A549 (cell line): ENCODE measurements around the gene CD164.

ENCODE experiments used
- CHD2 ChIP-seq: fragments of 150-350 bp; IDR thresholded peaks from 2 replicates; pipeline ENCODE4 v1.6.1; 2014; ENCODE audit warnings: low read length; ENCODE audit not compliant: partially characterized antibody
- EP300 ChIP-seq, 2 experiments: fragments of >200 bp; sonication (Bioruptor Twin); formaldehyde crosslinking; IDR thresholded peaks; 2 replicates in 1 of 2; 3 replicates in 1 of 2; pipeline ENCODE4 v1.6.1; 2016 to 2017
- JUN ChIP-seq, 2 experiments: fragments of >200 bp; sonication (Bioruptor Twin); formaldehyde crosslinking; IDR thresholded peaks; 2 replicates in 1 of 2; 3 replicates in 1 of 2; pipeline ENCODE4 v1.6.1; 2016 to 2017
- POLR2A ChIP-seq: IDR thresholded peaks from 2 replicates; pipeline ENCODE4 v1.6.1; 2012; ENCODE audit warnings: mild to moderate bottlenecking, low read length
- RAD21 ChIP-seq, 2 experiments: fragments of >200 bp in 1 of 2; sonication (Bioruptor Twin) in 1 of 2; formaldehyde crosslinking in 1 of 2; IDR thresholded peaks in 1 of 2; conservative IDR thresholded peaks in 1 of 2; 2 replicates in 1 of 2; 3 replicates in 1 of 2; pipeline ENCODE4 v1.6.1; 2012 to 2018; ENCODE audit warnings: inconsistent platforms in 1 of 2
- TF ChIP-seq, protein P1 (sequence below): fragments of >200 bp; sonication (Bioruptor Twin); formaldehyde crosslinking; IDR thresholded peaks from 3 replicates; pipeline ENCODE4 v1.5.1; 2016
- TF ChIP-seq, protein P2 (sequence below): IDR thresholded peaks from 2 replicates; pipeline ENCODE4 v1.6.1; 2012
- TF ChIP-seq, protein P3 (sequence below): fragments of >200 bp; sonication (Bioruptor Twin); formaldehyde crosslinking; IDR thresholded peaks from 3 replicates; pipeline ENCODE4 v1.6.1; 2016
- TF ChIP-seq, protein P4 (sequence below): fragments of 450-650 bp; IDR thresholded peaks from 2 replicates; pipeline ENCODE4 v1.6.1; 2014; ENCODE audit warnings: antibody characterized with exemption

DNA sequence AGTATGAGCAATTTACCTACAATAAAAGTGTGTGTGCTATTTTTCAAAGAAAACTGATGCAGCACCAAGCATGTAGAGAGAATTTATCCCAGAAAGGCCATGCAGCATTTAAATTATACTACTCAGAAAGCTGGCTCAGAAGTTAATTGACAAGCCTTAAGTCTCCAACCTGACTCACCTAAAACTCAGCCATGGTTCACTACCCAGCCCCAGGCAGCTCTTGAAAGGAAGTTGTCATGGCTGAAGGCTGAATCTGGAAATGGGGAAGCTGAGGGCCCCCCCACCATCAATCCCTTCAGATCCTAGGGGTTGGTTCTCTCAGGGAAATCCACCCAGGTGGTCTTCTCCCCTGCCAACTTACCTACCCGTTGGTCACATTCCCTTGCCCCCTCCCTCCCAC, 38.5 kb upstream of the CD164 start:
- TF ChIP-seq, protein P1, sequence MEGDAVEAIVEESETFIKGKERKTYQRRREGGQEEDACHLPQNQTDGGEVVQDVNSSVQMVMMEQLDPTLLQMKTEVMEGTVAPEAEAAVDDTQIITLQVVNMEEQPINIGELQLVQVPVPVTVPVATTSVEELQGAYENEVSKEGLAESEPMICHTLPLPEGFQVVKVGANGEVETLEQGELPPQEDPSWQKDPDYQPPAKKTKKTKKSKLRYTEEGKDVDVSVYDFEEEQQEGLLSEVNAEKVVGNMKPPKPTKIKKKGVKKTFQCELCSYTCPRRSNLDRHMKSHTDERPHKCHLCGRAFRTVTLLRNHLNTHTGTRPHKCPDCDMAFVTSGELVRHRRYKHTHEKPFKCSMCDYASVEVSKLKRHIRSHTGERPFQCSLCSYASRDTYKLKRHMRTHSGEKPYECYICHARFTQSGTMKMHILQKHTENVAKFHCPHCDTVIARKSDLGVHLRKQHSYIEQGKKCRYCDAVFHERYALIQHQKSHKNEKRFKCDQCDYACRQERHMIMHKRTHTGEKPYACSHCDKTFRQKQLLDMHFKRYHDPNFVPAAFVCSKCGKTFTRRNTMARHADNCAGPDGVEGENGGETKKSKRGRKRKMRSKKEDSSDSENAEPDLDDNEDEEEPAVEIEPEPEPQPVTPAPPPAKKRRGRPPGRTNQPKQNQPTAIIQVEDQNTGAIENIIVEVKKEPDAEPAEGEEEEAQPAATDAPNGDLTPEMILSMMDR = no peak
- TF ChIP-seq, protein P2, sequence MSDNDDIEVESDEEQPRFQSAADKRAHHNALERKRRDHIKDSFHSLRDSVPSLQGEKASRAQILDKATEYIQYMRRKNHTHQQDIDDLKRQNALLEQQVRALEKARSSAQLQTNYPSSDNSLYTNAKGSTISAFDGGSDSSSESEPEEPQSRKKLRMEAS = no peak
- TF ChIP-seq, protein P3, sequence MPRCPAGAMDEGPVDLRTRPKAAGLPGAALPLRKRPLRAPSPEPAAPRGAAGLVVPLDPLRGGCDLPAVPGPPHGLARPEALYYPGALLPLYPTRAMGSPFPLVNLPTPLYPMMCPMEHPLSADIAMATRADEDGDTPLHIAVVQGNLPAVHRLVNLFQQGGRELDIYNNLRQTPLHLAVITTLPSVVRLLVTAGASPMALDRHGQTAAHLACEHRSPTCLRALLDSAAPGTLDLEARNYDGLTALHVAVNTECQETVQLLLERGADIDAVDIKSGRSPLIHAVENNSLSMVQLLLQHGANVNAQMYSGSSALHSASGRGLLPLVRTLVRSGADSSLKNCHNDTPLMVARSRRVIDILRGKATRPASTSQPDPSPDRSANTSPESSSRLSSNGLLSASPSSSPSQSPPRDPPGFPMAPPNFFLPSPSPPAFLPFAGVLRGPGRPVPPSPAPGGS = no peak
- TF ChIP-seq CHD2 (no peak), RAD21 (conservative IDR thresholded peaks at IDR 0.05 in 1 of 2, IDR thresholded peaks at IDR 0.05 in 1 of 2) (no peak), JUN (IDR thresholded peaks at IDR 0.05) (no peak), EP300 (IDR thresholded peaks at IDR 0.05) (no peak), POLR2A (no peak)
- TF ChIP-seq, protein P4, sequence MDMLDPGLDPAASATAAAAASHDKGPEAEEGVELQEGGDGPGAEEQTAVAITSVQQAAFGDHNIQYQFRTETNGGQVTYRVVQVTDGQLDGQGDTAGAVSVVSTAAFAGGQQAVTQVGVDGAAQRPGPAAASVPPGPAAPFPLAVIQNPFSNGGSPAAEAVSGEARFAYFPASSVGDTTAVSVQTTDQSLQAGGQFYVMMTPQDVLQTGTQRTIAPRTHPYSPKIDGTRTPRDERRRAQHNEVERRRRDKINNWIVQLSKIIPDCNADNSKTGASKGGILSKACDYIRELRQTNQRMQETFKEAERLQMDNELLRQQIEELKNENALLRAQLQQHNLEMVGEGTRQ = no peak
